ENCODE measurements around the gene NAIF1.
"Not testable (repeated sequence)": the region's sequence is repeated elsewhere in the genome, so short reads cannot be mapped to it uniquely, and the experiment has no call there.

- TF ChIP-seq, protein P1, sequence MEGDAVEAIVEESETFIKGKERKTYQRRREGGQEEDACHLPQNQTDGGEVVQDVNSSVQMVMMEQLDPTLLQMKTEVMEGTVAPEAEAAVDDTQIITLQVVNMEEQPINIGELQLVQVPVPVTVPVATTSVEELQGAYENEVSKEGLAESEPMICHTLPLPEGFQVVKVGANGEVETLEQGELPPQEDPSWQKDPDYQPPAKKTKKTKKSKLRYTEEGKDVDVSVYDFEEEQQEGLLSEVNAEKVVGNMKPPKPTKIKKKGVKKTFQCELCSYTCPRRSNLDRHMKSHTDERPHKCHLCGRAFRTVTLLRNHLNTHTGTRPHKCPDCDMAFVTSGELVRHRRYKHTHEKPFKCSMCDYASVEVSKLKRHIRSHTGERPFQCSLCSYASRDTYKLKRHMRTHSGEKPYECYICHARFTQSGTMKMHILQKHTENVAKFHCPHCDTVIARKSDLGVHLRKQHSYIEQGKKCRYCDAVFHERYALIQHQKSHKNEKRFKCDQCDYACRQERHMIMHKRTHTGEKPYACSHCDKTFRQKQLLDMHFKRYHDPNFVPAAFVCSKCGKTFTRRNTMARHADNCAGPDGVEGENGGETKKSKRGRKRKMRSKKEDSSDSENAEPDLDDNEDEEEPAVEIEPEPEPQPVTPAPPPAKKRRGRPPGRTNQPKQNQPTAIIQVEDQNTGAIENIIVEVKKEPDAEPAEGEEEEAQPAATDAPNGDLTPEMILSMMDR (conservative IDR thresholded peaks at IDR 0.05; ENCODE audit: low read length) = not testable (repeated sequence)
- TF ChIP-seq EZH2phosphoT487 (IDR thresholded peaks at IDR 0.05; ENCODE audit: borderline replicate concordance, low read depth, low read length) = not testable (repeated sequence)
Measured at GRCh38 chr9:128111726-128112125, 44.6 kb upstream of the NAIF1 start.
